C4-2B (cell line): ENCODE measurements around the gene KRTAP19-7.

Experiments
- H3K27ac ChIP-seq: fragments of 450-650 bp; 2 replicates; pipeline ENCODE4 v1.5.1; 2017
- CTCF ChIP-seq: fragments of 450-650 bp; conservative IDR thresholded peaks from 2 replicates; pipeline ENCODE4 v1.5.1; 2017; ENCODE audit warnings: mild to moderate bottlenecking
- ZFX ChIP-seq: fragments of 450-650 bp; IDR thresholded peaks from 2 replicates; pipeline ENCODE4 v1.6.1; 2017

Gene KRTAP19-7

GRCh38 chr21:30555095-30555494, 6.0 kb downstream of the KRTAP19-7 start:
- TF ChIP-seq CTCF (no peak), ZFX (no peak)
- H3K27ac ChIP-seq, result no peak overlapping the region

- TF ChIP-seq CTCF, result no peak
- no peak for TF ChIP-seq ZFX
- H3K27ac ChIP-seq, result no peak overlapping the region
These were observed 8.3 kb downstream of the KRTAP19-7 start for GRCh38 chr21:30552782-30553181.

GRCh38 chr21:30541764-30542163, 19.4 kb downstream of the KRTAP19-7 start, which contains the start of gene KRTAP19-6:
KRTAP19-6 (minus strand) TSS chr21:30541864; CDS start chr21:30541833, 31 bp downstream.
- TF ChIP-seq ZFX (no peak), CTCF (no peak)
- H3K27ac ChIP-seq, result no peak within 1 kb of the TSS

GRCh38 chr21:30518876-30519275, 42.2 kb downstream of the KRTAP19-7 start:
- TF ChIP-seq CTCF (no peak), ZFX (no peak)
- no peak overlapping the region for H3K27ac ChIP-seq

GRCh38 chr21:30515681-30516080, 45.4 kb downstream of the KRTAP19-7 start:
- no peak overlapping the region for H3K27ac ChIP-seq
- TF ChIP-seq ZFX, result no peak
- no peak for TF ChIP-seq CTCF
